ENCODE measurements around the gene LRRIQ3. TPM values are rescaled to one million over a fixed set of nuclear protein-coding genes. Genes with fewer than 3 reads are reported as not detected.

The LRRIQ3 gene
- polyA plus RNA-seq, 3 donors = 0.08 to 0.35 TPM; not detected in 1

DNA sequence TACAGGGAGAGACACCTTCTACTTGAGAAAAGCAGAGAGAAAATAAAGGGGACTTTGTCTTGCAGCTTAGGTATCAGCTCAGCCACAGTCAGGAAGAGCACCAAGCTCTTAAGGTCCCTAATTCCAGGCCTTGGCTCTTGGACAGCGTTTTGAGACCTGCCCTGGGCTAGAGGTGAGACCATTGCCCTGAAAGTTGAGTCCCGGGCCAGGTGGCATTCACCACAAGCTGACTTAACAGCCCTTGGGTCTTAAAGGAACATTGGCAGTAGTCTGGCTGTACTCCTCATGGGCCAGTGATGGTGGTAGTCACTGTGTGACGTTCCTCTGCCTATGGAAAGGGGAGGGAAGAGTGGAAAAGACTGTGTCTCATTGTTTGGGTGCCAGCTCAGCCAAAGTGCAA, 25.5 kb upstream of the LRRIQ3 start:
- Histone ChIP-seq H3K4me3 (replicated peaks in 1 of 3; ENCODE audit: low read depth in 2 of 3, low read length in 3 of 3) (no peak overlapping the region), H3K9me3 (replicated peaks in 1 of 2; ENCODE audit: control insufficient read depth in 1 of 2, insufficient read depth in 1 of 2, low read length in 2 of 2) (peaks cover 14 to 27% of the 10 kb centered on the region in 2 donors), H3K79me2 (ENCODE audit: insufficient read depth, low read length) (no peaks in the 10 kb centered on the region), H2AFZ (ENCODE audit: insufficient read depth, low read depth, low read length, poor library complexity, severe bottlenecking) (no peak overlapping the region), H4K20me1 (ENCODE audit: insufficient read depth, low read length) (no peaks in the 10 kb centered on the region), H3K4me1 (ENCODE audit: control insufficient read depth in 1 of 2, insufficient read depth in 2 of 2, low read length in 2 of 2) (no peaks in the 10 kb centered on the region), H3K9ac (ENCODE audit: insufficient read depth, low read length, poor library complexity, severe bottlenecking) (no peak overlapping the region), H3K4me2 (replicated peaks; ENCODE audit: extremely low read depth, low read length, poor library complexity, severe bottlenecking) (no peak overlapping the region), H3K36me3 (replicated peaks in 1 of 2; ENCODE audit: control insufficient read depth in 1 of 2, insufficient read depth in 2 of 2, low read length in 2 of 2) (no peaks in the 10 kb centered on the region), H3K27me3 (ENCODE audit: control insufficient read depth in 2 of 2, insufficient read depth in 2 of 2, low read length in 2 of 2) (no peaks in the 10 kb centered on the region), H3K27ac (ENCODE audit: low read depth in 1 of 2, low read length in 2 of 2) (no peak overlapping the region)
- no peaks in the 10 kb centered on the region for H3K4me1 Mint-ChIP-seq
- WGBS (ENCODE audit: insufficient coverage) = 80% methylated on average over 3 of the region's 3 CpGs
- H3K4me3 Mint-ChIP-seq = no peak overlapping the region
- H3K27ac Mint-ChIP-seq = no peak overlapping the region
- peaks cover 5 to 33% (median 21%) of the 10 kb centered on the region in 7 donors for H3K9me3 Mint-ChIP-seq
- intact Hi-C loops (cut with micrococcal nuclease) = no loop called here
- no peak for DNase-seq
- H3K27me3 Mint-ChIP-seq (ENCODE audit: low read depth in 3 of 3) = peaks cover 0 to 2% (median 0%) of the 10 kb centered on the region in 3 donors
- no peaks in the 10 kb centered on the region for H3K36me3 Mint-ChIP-seq
- TF ChIP-seq, protein P1, sequence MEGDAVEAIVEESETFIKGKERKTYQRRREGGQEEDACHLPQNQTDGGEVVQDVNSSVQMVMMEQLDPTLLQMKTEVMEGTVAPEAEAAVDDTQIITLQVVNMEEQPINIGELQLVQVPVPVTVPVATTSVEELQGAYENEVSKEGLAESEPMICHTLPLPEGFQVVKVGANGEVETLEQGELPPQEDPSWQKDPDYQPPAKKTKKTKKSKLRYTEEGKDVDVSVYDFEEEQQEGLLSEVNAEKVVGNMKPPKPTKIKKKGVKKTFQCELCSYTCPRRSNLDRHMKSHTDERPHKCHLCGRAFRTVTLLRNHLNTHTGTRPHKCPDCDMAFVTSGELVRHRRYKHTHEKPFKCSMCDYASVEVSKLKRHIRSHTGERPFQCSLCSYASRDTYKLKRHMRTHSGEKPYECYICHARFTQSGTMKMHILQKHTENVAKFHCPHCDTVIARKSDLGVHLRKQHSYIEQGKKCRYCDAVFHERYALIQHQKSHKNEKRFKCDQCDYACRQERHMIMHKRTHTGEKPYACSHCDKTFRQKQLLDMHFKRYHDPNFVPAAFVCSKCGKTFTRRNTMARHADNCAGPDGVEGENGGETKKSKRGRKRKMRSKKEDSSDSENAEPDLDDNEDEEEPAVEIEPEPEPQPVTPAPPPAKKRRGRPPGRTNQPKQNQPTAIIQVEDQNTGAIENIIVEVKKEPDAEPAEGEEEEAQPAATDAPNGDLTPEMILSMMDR (IDR thresholded peaks at IDR 0.05) = no peak

DNA sequence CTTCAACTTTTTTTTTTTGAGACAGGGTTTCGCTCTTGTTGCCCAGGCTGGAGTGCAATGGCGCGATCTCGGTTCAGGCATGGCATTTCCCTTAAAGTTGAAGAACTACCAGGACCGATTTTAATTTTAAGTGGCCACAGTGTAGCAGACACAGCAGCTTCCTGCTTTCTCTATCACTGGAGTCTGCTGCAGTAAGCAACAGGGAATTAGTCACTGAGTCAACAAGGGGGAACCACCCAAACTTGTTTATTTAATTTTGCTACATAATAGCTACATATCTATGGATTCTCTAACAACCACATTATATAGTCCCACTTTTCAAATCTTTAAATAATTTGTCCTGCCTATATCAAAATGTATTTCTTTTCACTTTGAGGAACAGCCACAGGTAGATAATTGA, 24.7 kb upstream of the LRRIQ3 start:
- intact Hi-C loops (cut with micrococcal nuclease) = no loop called here
- H3K4me2 ChIP-seq (replicated peaks; ENCODE audit: extremely low read depth, low read length, poor library complexity, severe bottlenecking) = no peak overlapping the region
- H3K36me3 Mint-ChIP-seq = no peaks in the 10 kb centered on the region
- 95% methylated on average over 5 of the region's 5 CpGs for WGBS (ENCODE audit: insufficient coverage)
- H3K27me3 ChIP-seq (ENCODE audit: control insufficient read depth in 2 of 2, insufficient read depth in 2 of 2, low read length in 2 of 2) = no peaks in the 10 kb centered on the region
- H3K4me1 ChIP-seq (ENCODE audit: control insufficient read depth in 1 of 2, insufficient read depth in 2 of 2, low read length in 2 of 2) = no peaks in the 10 kb centered on the region
- H3K4me1 Mint-ChIP-seq = no peaks in the 10 kb centered on the region
- TF ChIP-seq, protein P1 (IDR thresholded peaks at IDR 0.05) = no peak
- no peaks in the 10 kb centered on the region for H4K20me1 ChIP-seq (ENCODE audit: insufficient read depth, low read length)
- H3K4me3 ChIP-seq (replicated peaks in 1 of 3; ENCODE audit: low read depth in 2 of 3, low read length in 3 of 3) = no peak overlapping the region
- H3K27ac ChIP-seq (ENCODE audit: low read depth in 1 of 2, low read length in 2 of 2) = no peak overlapping the region
- peaks cover 5 to 31% (median 21%) of the 10 kb centered on the region in 7 donors for H3K9me3 Mint-ChIP-seq
- no peak overlapping the region for H2AFZ ChIP-seq (ENCODE audit: insufficient read depth, low read depth, low read length, poor library complexity, severe bottlenecking)
- H3K36me3 ChIP-seq (replicated peaks in 1 of 2; ENCODE audit: control insufficient read depth in 1 of 2, insufficient read depth in 2 of 2, low read length in 2 of 2) = no peaks in the 10 kb centered on the region
- DNase-seq = no peak
- no peak overlapping the region for H3K4me3 Mint-ChIP-seq
- H3K9ac ChIP-seq (ENCODE audit: insufficient read depth, low read length, poor library complexity, severe bottlenecking) = no peak overlapping the region
- no peaks in the 10 kb centered on the region for H3K79me2 ChIP-seq (ENCODE audit: insufficient read depth, low read length)
- H3K27me3 Mint-ChIP-seq (ENCODE audit: low read depth in 3 of 3) = peaks cover 0 to 2% (median 0%) of the 10 kb centered on the region in 3 donors
- peaks cover 14 to 24% of the 10 kb centered on the region in 2 donors for H3K9me3 ChIP-seq (replicated peaks in 1 of 2; ENCODE audit: control insufficient read depth in 1 of 2, insufficient read depth in 1 of 2, low read length in 2 of 2)
- H3K27ac Mint-ChIP-seq = no peak overlapping the region

All from CD14-positive monocyte (primary cell).